Stimulated activated CD4-positive, alpha-beta T cell treated with anti-CD3 and anti-CD28 coated beads, Interleukin-15, amount 100 ng/mL, for 24 hours (primary cell): Measurements from ENCODE around the gene UBE2G2.

Experiments used
- DNase-seq: peaks from one replicate; pipeline ENCODE4 v3.0.0-alpha.2; 2020

UBE2G2 gene

DNA sequence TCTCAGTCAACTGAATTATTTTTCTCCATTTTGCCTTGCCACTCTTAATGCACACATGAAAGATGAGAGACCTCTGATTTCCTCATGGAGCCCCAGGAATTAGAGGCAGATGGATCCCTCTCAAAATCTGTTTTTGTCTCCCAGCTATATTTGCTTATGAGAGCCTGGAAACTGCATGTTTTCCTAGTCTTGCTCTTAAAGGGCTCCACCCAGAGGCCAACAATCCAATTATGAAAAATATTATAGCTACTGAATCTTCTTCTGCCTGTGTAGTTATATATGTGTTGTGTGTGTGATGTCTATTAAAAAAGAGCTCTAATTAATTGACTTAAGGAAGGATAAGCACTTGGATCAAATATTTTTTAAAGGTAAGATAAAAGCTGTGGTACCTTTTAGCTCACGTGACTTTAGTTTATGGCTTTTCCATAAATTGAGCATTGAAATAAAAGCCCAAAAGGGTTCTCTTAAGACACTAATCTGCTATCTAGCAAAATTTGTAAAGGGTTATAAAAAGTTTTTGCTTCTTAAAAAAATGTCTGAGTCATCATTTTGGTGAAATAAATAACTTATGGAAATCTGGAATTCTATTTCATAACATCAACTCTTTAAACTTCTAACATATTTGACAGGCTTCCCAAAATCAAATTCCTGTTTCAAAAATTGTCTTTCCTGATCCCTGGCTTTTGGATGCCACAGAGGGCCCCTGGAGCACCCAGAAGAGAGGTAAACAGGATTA, 59.0 kb downstream of the UBE2G2 start:
- no peak for DNase-seq

- no peak for DNase-seq
Observed at GRCh38 chr21:44741921-44742320, 59.7 kb downstream of the UBE2G2 start.

DNA sequence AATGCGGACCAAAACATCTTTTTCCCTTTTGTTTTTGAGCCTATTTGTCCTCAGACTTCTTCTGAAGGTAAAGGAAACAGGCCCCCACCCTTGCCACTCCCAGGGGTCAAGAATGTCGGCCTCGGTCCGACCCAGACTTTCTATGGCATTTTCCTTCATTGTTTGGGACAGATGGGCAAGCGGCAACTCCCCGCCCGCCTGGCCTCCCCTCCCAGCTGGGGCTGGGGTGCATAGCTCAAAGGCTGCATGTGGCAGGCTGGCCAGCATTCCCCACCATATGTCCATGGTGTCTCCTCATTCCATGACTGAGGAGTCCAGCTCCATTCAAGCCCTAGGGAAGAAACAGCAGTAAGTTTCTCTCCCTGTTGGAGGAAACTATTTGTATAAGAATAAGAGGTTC, 60.9 kb downstream of the UBE2G2 start:
- DNase-seq: no peak

DNA sequence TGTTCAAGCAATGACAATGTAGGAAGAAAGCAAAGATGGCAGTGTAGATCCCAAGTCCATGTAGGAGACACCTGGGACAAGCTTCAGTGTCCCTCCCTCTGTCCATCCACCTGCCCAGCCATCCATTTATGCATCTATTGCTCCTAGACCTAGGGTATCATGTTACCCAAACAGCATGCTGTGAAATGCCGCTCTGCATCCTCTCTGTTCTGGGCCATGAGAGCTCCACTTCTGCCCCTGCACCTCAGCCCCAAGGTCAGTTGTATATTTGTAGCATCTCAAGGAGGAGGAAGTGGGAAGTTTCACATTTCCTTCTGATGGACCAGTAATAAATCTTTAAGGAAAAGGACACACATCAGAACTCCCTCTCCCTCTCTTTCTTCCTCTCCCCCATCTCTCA, 62.3 kb downstream of the UBE2G2 start:
- no peak for DNase-seq

DNA sequence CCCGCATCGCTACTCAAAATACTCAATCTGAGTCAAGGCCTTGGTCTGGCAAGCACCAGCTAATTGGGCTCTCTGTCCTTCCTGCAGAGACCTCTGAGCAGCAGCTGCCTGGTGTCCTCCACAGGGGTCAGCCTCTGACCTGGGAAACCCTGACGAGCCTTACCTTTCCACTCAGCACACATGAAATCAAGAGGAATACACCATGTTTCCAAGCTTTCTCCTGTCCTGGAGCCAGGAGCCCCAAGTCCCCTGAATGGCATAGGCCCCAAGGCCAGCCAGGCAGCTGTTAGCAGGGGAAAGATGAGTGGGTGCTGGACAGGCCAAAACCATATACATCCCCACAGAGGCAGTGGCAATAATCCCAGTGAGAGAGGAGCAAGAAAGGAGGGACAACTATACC, 63.0 kb downstream of the UBE2G2 start:
- DNase-seq: no peak

DNA sequence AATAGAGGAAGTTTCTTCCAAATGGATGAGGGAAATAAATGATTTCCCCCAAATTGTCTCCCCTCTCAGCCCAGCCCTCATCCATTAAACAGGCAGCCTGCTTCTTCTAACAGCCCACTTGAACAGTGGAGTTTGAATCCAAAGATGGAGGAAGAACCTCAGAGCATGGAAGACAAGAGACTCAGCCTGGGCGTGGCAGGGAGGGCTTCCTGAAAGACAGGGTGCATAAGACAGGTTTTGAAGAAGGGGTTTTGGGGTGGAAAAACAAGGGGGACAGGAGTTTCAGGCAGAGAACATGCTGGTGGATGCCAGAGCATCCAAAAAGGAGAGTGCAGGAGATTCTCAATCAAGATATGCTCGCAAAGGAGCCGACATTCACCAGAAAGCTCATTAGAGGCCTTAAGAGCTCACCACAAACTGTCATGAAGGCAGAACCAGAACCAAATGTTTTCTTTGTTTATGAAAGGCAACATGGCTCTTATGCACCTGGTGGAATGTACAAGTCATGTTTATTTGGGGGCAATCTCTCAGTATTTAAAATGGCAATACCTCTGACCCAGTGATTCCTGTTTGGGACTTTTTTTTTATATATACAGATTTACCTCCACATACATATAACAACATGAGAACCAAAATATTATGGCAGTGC, 63.8 kb downstream of the UBE2G2 start:
- DNase-seq: no peak

- no peak for DNase-seq
Observed at GRCh38 chr21:44736291-44737004, 65.2 kb downstream of the UBE2G2 start.

DNA sequence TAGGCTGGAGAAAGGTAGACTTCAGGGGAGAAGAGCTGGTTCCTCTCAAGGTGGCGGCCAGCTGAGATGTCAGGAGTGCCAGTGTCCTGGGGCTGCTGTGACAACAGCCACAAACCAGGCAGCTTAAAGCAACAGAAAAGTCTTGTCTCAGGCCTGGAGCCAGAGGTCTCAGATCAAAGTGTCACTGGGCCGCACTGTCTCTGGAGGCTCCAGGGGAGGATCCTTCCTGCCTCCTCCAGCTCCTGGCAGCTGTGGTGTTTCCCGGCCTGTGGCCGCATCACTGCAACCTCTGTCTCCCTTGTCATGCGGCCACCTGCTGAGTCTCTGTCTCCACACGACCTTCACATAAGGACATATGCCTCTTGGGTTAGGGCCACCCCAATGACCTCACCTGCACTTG, 65.8 kb downstream of the UBE2G2 start:
- DNase-seq: no peak

- no peak for DNase-seq
Observed at GRCh38 chr21:44734841-44735240, 66.8 kb downstream of the UBE2G2 start.

DNA sequence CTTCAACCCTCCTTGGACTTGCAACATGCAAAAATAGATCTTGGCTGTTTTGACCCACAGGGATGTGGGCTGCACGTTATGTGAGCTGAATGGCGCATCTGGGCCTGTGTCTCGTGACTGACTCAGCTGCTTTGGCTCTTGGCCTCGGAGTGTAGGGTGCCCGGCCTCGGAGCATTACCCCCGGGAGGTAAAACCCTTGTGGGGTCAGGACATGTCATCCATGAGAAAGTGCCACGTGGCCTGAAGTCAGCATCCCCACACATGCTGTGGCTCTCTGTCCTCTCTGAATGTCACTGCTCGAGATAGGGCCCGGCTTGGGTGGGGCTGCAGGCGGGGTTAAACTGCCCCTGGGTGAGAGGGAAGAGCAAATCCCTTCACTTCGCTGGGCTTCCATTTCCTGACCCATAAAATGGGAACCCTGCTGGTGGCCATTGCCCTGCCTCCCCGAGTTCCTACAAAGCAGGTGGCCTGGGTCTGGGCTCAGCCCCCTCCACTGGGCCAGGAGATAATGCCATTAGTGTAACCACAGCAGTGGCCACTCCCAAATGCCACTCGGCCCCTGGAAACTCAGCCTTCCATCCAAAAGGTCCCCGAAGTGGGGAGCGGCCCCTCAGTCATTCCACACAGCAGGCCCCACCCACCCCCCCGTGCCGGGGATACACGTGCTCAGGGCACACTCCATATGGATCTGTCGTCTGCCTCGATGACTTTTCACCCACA, 67.4 kb downstream of the UBE2G2 start:
- no peak for DNase-seq

DNA sequence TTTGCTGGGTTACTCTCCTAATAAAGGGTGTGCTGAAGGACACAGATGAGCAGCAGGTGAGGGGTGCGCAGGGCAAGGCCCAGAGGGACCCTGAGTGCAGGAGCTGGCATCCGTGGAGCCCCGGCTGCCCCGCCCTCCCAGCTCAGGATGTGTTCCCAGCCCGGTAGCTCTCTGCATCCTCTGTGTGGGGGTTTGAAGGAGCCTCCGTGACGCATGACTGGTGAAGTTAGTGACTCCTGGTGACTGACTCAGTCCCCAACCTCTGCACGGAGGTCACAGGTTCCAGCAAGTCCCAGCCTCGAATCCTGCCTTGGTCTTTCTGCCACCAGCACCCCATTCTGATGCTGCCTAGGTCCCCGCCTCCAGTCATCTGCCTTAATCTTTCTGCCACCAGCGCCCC, 68.7 kb downstream of the UBE2G2 start:
- DNase-seq: no peak

- DNase-seq: no peak
Observed at GRCh38 chr21:44732263-44732662, 69.4 kb downstream of the UBE2G2 start.

- no peak for DNase-seq
Observed at GRCh38 chr21:44730951-44731579, 70.6 kb downstream of the UBE2G2 start.

GRCh38 chr21:44730028-44730395, 71.6 kb downstream of the UBE2G2 start:
- no peak for DNase-seq

DNA sequence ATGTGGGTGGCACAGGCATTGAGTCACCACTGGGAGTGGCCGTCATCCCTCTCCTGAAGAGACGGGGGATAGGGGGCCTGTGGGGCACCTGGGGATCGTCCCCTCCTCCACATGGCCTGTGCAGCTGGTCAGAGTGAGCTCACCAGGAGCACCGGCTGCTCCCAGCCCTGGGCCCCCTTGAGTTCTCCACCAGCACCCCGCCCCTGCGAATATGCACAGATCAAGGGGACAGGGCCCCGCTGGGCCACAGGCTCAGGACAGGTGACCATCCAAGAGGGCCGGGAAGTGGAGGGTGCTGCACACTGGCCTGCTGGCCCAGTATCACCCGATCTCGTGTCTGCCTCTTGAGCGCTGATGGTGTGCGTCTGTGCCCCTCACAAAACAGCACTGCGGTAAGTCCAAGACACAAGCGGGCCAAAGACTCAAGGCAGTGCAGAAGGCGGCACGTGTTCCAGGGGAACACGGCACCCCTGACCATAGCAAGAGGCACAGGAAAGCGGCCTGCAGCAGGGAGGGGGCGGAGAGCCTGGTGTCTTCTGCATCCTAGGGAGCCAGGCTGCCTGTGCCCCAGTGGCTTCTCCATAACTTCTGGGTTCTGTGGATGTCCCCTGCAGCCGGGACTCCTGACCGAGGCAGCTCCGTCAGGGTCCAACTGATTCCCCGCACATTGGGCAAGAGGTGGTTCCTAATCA, 72.1 kb downstream of the UBE2G2 start:
- DNase-seq: no peak

DNA sequence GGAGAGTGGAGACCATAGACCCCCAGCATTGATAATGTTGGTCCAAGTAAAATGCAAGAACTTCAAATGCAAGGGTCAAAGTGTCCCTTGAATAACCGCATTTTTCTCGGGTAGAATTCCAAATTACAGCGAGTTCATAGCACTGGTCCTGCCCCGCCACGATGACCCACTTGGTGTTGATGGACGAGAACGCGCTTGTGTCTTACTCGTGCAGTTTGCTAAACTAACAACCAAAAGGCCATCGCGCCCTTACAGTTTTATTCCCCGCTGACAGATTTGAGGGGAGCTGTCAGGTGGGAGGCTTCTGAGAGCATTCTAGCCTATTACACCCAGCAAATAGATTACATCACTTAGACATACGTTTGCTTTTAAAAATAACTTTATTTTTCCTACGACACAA, 72.9 kb downstream of the UBE2G2 start:
- DNase-seq: no peak

DNA sequence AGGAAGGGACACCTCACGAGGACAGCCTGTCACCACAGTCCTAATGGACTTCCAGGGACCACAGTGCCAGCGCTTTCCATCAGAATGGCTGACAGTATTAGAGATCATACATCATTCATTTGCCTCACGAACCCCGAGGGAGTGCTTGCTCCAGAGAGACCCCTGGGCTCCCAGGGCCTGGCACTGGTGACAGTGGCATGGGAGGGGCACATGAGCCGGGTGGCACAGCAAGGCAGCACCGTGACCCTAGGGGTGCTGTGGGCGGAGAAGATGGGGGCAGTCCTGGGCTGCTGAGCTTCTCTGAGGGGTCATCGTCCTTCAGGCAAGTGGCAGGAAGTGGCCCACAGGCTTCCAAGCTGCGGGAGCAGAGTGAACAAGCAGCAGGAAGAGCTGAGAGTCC, 73.9 kb downstream of the UBE2G2 start:
- DNase-seq: no peak

GRCh38 chr21:44727321-44727720, 74.3 kb downstream of the UBE2G2 start:
- no peak for DNase-seq

DNA sequence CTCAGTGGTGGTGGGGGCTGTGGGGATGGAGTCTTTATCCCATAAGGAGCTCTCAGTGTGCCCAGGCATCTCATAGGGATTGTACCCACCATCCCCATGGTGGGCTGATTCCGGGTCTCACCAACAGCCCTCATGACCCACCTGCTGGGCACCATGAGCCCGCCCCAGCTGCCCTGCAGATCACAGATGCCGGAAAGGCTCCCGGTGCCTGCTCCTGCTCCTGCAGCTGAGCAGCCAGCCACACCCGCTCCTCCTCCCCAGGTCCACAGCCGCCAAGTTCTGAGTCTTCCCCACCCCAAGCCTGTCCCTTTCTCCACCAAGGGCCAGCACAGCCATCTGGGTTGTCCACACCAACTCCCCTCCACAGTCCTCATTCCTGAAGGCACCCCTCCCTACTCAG, 74.8 kb downstream of the UBE2G2 start:
- DNase-seq: no peak

DNA sequence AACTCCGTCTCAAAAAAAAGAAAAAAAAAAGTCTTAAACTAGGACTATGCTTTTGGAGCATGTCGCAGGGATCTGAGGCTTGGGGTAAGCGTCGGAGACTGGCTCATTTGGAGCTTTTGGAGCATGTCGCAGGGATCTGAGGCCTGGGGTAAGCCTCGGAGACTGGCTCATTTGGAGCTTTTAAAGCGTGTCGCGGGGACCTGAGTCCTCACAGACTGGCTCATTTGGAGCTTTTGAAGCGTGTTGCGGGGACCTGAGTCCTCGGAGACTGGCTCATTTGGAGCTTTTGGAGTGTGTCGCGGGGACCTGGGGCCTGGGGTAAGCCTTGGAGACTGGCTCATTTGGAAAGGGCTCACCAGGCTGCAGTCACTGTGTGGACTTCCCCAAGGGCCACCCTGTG, 76.7 kb downstream of the UBE2G2 start:
- DNase-seq: no peak

- DNase-seq: no peak
Observed at GRCh38 chr21:44724196-44724595, 77.4 kb downstream of the UBE2G2 start.
